SW 1271 (cell line): ENCODE data around the gene MAPK6.
"Not testable (repeated sequence)": the region's sequence is repeated elsewhere in the genome, so short reads cannot be mapped to it uniquely, and the experiment has no call there.

Source experiments
- DNase-seq, 2 experiments: peaks; one replicate each; lab custom pipeline; 2025; lab: John Stamatoyannopoulos, UW

The MAPK6 gene

DNA sequence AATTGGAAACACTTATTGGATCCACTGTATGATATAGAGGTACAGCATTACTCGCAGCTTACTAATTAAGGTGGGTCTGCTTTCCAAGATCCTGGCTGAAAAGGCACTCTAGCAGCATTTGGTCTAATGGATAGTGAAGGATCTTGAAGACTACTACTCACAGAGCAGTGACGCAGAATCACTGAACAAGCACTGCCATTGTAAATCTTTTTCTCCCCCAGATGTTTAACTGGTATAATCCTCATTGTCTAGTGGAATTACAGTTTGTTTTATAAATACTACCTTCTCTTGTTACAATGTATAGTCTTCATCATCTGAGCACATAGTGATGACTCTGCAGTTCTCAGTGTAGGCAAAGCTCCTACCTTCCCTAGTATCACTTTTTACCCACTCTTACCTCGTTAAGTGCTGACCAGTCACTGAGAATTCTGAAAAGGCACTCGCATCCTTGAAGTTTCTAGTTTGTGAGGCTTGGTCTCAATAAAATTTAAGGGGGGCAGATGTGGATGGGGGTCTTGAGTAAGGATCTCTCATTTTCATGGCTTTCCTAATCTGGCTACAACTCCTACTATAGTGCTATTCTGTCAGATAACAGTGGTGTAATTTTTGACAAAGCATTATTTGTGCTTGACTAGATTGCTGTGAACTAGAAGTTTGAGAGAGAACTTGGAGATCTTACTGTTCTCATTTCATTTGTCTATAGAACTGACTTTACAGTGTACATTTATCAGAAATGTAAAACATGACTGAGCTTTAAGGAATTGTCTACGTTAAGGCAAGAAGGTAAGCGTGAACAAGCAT lies 23.2 kb downstream of the MAPK6 start:
- DNase-seq = no peak

- not testable (repeated sequence) for DNase-seq
Observed at GRCh38 chr15:52045795-52046298, 26.8 kb downstream of the MAPK6 start.

GRCh38 chr15:52046552-52046951 lies 27.5 kb downstream of the MAPK6 start:
- not testable (repeated sequence) for DNase-seq

GRCh38 chr15:52050416-52050815 lies 31.4 kb downstream of the MAPK6 start:
- peak in 1 of 2 experiments; percentile 55 for DNase-seq

DNA sequence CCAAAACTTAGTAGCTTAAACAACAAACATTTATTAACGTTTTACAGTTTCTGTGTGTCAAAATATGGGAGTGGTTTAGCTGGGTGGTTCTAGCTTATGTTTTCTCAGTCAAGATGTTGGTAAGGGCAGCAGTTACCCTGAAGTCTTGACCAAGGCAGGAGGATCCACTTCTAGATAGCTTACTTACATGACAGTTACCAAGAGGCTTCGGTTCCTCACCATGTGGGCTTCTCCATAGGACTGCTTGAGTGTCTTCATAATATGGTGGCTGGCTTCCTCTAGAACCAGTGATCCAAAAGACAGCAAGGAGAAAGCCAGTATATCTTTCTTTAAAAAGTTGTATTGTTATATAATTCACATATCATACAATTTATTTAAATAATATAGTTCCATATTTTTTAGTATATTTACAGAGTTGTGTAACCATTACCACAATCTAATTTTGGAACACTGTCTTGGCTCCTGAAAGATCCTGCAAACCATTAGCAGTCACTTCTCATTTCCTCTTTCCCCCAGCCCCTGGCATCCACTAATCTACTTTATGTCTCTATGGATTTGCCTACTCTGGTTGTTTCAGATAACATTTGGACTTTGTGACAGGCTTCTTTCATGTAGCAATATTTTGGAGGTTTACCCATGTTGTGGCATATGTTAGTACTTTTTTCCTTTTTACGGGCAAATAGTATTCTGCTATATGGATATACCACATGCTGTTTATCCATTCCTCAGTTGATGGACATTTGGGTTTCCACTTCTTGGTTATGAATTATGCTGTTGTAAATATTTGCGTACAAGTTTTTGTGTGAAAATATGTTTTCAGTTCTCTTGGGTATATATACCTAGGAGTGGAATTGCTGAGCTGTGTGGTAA lies 33.3 kb downstream of the MAPK6 start:
- DNase-seq = no peak

DNA sequence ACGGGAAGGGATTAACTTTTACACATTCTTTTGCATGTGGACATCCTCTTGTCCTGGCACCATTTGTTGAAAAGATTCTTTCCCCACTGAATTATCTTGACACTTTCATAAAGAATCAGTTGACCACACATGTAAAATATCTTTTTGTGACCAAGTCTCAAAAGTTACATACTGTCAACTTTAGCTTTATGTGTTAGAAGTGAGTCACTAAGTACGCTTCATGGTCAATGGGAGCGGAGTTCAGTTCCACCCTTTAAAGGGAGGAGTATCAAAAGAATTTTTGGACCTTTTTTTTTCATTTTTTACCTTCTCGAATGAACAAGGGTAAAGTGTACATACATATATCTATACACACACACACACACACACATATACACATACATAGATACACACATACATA lies 35.4 kb downstream of the MAPK6 start:
- DNase-seq = no peak

DNA sequence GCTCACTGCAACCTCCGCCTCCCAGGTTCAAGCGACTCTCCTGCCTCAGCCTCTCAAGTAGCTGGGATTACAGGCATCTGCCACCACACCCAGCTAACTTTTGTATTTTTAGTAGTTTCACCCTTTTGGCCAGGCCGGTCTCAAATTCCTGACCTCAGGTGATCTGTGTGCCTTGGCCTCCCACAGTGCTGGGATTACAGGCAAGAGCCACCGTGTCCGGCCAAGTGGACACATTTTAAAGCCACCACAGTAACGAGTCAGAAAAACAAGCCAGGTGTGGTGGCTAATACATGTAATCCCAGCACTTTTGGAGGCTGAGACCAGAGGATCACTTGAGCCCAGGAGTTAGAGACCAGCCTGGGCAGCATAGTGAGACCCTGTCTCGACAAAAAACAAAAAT lies 35.8 kb downstream of the MAPK6 start:
- DNase-seq = not testable (repeated sequence)

- no peak for DNase-seq
Observed at GRCh38 chr15:52056001-52056400, 37.0 kb downstream of the MAPK6 start.

- no peak for DNase-seq
Observed at GRCh38 chr15:52056496-52056895, 37.5 kb downstream of the MAPK6 start.

DNA sequence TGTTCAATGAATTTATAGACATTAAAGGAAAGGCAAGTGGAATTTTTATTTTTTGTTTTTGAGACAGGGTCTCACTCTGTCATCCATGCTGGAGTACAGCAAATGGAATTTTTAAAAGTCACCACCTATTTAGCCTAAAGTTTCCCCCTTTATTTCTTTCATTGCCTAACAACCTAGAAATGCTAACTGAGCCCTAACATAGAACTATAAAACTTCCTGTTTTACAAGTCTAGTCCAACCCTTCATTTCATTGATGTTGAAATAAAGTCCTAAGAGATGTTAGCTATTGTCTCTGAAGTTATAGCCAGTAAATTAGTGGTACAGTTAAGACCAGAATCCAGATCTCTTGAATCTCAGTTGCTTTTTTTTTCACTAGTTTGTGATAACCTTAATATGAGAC lies 39.0 kb downstream of the MAPK6 start:
- DNase-seq = no peak

DNA sequence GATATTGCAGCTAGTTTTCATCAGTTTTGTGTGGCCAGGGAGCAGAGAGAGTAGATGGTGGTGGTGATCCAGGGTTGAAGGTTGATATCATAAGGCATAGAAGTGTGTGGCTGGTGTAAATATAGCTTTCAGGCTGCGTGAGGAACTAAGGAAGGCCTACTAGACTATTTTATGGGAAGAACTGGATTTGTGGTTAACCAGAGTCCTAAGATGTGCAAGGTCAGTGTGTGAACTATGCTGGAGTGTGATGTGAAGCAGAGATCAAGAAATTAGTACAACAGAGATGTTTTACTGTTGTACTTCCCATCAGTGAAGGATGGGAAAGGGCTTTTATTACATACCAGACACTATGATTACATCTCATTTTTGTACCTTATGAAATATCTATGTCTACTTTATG lies 41.5 kb downstream of the MAPK6 start:
- no peak for DNase-seq

- DNase-seq = no peak
Observed at GRCh38 chr15:52066842-52067544, 48.0 kb downstream of the MAPK6 start.

DNA sequence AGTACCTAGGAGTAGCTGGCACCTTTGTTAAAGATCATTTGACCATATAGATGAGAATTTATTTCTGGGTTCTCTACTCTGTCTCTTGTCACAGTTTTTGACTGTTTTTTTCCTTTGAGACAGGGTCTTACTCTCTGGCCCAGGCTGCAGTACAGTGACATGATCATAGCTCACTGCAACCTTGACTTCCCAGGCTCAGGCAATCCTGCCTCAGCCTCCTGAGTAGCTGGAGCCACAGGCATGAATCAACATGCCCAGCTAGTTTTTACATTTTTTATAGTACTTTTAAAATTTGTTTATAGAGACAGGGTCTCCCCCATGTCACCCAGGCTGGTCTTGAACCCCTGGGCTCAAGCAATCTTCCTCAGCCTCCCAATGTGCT lies 48.5 kb downstream of the MAPK6 start:
- no peak for DNase-seq

GRCh38 chr15:52068004-52068615 lies 49.1 kb downstream of the MAPK6 start:
- no peak for DNase-seq

DNA sequence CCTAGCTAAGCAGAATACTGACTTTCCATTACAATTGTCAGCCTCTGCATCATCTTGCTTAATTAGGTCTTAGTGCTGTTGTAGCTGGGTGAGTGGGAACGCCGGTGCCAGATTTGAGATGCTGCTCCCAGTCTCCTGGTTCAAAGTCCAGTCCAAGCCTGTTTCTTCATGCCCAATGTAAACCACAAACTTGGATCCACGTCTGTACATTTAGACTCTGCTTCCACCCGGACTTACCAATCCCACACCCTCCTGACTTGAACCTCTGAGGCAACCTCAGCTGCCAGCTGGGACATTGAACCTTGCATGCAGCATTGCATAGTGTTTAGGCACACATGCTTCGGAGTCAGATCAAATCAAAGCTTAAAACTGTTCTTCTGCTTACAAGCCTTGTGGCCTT lies 50.5 kb downstream of the MAPK6 start:
- no peak for DNase-seq

DNA sequence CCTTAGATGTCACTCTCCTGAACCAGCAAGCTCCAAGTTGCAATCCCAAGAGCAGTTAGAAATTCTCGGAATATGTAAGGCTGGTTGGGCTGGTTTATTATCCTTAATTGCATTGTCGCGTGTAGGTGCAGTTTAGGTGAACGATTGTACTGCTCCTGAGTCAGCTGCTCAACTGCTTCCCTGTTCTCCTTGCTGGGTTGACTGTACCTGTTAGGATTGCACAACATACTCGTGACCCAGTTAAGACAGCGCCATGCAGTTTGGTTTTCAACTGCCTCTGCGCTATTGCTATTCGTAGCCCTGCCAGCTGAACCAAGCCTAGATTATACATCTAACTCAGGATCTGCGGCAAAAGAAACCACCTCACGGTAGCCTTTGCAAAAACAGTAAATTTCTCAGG lies 52.6 kb downstream of the MAPK6 start:
- no peak for DNase-seq

DNA sequence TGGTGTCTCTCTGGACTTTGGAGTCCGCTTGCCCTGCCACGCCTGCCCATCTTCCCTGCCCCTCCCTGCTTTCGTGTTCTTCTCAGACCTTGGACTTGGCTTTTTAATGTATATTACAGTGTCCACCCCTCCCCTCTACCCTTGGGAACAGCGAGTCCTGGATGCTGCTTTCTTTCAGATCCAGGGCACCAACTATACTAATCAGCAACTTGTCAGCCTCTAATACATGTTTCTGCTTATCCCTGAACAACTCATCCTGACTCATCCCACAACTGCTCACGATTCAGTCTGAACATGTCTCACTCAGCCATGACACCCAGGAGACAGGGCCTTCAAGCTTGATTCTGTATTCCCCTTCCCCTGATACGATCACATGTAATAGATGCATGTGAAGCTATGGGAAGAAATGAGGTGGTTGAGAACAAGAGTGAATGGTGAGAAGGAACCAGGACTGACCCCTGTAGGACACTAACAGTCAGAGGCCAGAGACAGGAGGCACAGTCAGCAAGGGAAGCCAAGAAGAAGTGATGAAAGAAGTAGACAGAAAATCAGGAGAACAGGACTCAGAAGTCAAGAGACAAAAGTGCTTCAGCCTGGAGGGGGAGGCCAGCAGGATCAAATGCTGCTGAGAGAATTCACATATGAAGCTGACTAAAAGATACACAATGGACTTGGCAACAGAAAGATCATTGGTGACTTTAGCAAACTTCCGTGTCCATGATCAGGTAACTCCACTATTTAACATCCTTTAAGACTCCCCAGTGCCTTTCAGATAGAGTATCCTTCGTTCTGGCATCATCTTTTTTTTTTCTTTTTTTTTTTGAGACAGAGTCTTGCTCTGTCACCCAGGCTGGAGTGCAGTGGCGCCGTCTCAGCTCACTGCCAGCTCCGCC lies 58.1 kb downstream of the MAPK6 start:
- DNase-seq = peak; percentile 5 to 23

DNA sequence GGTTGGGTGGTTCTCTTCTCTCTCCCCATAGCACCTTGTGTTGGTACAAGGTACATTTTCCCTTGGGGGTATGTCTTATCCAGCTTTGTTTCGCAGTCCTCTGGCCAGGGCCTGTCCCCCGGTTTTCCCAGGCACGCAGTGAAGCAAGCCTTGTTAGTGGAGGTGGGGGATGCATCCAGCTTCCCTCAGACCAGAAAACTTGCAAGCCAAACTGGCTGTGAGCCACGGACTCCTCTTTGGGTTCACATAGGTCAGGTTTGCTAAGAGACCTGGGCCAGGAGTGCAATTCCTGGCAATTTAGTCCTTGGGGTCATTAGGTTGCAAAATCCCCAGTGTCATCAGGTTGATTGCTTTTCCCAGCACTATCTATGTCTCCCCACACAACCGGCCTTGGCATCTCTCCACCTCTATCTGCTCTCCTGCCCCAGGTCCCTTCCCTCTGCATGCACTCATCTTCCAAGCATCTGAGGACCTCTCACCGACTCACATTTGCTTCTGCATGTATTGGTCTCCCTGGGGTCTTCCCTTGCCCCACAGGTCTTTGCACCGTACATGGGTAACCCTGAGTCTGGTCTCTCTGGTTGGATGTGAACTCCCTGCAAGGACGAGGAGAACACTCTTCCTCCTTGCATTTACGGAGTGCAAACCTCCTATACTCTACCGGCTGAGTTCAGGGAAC lies 59.3 kb downstream of the MAPK6 start:
- DNase-seq = no peak

DNA sequence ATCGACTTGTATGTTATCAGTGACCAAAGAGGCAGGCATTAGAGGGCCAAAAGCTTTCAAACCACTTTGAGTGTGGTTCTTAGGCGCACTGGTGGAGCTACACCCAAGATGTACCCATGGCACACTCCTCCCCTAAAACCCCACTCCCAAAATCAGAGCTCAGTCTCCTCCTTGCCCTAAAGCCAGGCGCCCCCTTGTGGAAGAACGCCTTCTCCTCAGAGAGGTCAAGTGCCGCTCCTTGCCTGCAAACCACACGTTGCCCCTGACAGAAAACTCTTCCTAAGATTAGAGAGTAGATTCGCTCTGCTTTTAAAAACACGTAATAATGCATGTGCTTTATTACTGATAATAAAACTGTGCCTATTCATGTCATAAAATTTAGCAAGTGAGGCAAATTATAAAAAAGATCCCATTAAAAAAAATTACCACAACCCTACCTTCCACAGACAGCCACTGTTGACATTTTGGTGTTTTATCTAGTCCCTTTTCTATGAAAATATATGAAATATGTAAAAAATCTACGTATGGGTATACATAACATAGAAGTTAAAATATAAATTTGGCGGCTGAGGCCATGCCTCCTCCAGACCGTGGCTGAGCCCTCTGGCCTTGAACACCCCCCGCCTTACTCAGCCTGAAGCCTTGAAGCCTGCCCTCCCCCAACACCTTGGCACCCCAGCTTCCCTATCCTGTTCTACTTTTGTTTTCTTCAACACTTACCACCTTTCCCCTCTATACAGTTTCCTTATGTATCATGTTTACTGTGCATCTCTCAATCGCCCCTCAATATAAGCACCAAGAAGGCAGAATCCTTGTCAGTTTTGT lies 60.1 kb downstream of the MAPK6 start:
- no peak for DNase-seq
